ENCODE measurements around the gene TMEM176B.

Gene TMEM176B

DNA sequence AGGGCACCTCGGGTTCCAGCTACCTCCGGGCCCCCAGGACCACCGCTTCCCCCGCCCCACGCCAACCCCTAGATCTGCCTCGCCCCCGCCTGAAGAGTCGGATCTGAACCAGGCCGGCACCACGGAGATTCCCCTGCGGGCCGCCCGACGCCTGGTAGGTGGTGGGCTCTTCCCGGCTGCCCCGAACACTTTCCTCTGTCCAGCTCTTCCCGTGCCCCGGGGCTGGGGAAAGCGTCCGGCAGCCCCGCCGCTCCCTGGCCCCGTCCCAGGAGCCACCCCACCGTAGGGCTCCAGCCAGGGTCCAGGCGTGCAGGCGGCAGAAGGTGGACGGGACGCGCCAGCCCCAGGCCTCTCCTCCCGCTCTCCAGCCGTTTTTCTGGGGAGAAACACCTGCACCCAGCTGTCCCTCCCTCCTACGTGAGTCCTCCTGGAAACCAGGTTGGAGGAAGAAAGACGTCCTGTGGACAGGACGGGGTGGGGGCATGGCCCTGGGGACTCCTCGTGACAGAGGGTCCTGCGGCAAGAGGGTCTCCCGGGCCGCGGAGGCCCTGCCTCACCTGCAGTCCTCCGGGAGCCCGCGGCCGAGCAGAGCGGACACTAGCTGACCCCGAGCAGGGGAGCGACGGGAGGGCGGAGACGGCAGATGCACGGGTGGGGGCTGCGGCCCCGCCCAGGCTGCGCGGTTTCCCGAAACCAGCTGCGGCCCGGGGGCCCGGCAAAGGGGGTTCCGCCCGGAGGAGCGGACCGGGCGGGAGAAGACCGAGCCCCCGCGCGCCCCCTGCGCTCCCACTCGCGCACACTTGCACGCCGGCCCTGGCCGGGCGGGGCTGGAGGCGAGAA lies at the start of gene TMEM176B:
Gene TMEM176B, minus strand, starts transcription at position 624 of the 840 bp plus-strand sequence. CDS start 3,795 bp downstream, outside the sequence.
- H3K9ac ChIP-seq (ENCODE audit: low read depth, low read length), result no peak within 1 kb of the TSS
- H3K27me3 ChIP-seq (ENCODE audit: control insufficient read depth, insufficient read depth, low read length), result peaks cover 62% of the 10 kb centered on the region
- no peaks in the 10 kb centered on the region for H3K4me1 ChIP-seq (ENCODE audit: control insufficient read depth, insufficient read depth, low read length)
- H3K36me3 ChIP-seq (ENCODE audit: control insufficient read depth, insufficient read depth, low read length), result no peaks in the 10 kb centered on the region
- peak within 1 kb of the TSS; percentile 65 for H3K4me3 ChIP-seq (ENCODE audit: low read depth, low read length)
- no peaks in the 10 kb centered on the region for H3K9me3 ChIP-seq (ENCODE audit: control insufficient read depth, insufficient read depth, low read length)

DNA sequence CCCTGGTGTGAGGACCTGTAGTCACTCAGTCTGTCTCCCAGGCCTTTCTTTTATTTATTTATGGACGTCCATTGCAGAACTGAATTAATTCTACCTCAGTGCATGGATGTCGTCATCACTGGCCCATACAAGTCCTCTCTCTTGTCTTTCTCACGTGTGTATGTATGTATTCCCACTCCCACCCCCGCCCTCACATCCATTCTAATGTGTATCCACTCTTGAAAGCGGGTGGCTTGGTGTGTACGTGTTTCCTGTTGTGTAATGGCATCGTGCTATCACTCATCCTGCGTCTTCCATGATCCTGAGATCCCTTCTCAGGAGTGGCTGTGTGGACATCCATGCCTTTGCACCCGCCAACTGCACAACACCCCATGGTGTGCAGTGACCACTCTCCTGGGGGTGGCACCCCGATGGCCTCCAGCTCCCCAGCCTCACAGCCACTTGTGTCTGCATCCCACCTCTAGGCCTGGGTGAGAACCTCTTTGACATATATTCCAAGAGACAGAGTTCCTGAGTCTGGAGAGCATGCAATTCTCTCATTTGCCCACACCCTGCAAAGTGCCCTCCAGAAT lies 49.1 kb upstream of the TMEM176B start:
- H3K4me1 ChIP-seq (ENCODE audit: control insufficient read depth, insufficient read depth, low read length), result no peaks in the 10 kb centered on the region
- no peaks in the 10 kb centered on the region for H3K36me3 ChIP-seq (ENCODE audit: control insufficient read depth, insufficient read depth, low read length)
- H3K27me3 ChIP-seq (ENCODE audit: control insufficient read depth, insufficient read depth, low read length), result no peaks in the 10 kb centered on the region
- H3K9ac ChIP-seq (ENCODE audit: low read depth, low read length), result no peak overlapping the region
- H3K9me3 ChIP-seq (ENCODE audit: control insufficient read depth, insufficient read depth, low read length), result no peaks in the 10 kb centered on the region
- no peak overlapping the region for H3K4me3 ChIP-seq (ENCODE audit: low read depth, low read length)

DNA sequence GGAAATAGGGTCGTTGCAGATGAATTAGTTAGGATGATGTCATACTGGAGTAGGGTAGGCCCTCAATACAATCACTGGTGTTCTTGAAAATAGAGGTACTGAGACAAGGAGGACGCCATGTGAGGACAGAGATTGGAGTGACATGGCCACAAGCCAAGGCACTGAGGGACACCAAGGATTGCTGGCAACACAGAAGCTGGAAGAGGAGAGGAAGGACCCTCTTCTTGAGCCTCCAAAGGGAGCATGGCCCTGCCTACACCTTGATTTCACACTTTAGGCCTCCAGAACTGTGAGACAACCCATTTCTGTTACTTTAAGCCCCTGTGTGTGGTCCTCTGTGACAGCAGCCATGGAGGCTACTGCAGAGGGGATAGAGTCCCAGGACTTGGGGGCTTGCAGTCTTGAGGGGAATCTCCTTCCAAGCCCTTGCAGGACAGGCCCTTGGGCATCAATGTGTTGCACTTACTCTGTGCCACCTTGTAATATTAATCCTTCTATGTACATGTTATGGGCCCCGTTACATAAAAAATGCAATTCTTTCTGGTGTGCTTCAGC lies 48.5 kb upstream of the TMEM176B start:
- Histone ChIP-seq H3K27me3 (ENCODE audit: control insufficient read depth, insufficient read depth, low read length) (no peaks in the 10 kb centered on the region), H3K9ac (ENCODE audit: low read depth, low read length) (no peak overlapping the region), H3K9me3 (ENCODE audit: control insufficient read depth, insufficient read depth, low read length) (no peaks in the 10 kb centered on the region), H3K36me3 (ENCODE audit: control insufficient read depth, insufficient read depth, low read length) (no peaks in the 10 kb centered on the region), H3K4me1 (ENCODE audit: control insufficient read depth, insufficient read depth, low read length) (no peaks in the 10 kb centered on the region), H3K4me3 (ENCODE audit: low read depth, low read length) (no peak overlapping the region)

DNA sequence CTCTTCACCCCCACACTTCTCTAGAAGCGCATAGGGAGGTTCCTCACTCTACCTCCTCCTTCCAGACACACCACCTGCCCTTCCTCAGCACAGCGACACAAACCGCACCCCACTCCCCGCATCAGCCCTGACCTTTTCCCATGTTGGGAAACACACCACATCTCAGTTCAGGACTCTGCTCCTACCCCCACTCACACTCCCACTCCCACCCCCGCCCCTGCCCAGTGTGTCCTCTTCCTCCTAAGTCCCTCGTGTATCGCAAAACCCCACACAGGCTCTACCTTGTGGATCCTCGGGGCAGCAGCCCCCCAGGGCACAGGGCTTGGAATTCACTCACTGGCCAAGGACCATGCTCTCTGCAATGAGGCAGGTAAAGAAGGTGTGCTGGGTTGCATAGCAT lies 47.9 kb upstream of the TMEM176B start:
- Histone ChIP-seq H3K9me3 (ENCODE audit: control insufficient read depth, insufficient read depth, low read length) (no peaks in the 10 kb centered on the region), H3K4me1 (ENCODE audit: control insufficient read depth, insufficient read depth, low read length) (no peaks in the 10 kb centered on the region), H3K27me3 (ENCODE audit: control insufficient read depth, insufficient read depth, low read length) (no peaks in the 10 kb centered on the region), H3K4me3 (ENCODE audit: low read depth, low read length) (no peak overlapping the region), H3K36me3 (ENCODE audit: control insufficient read depth, insufficient read depth, low read length) (no peaks in the 10 kb centered on the region), H3K9ac (ENCODE audit: low read depth, low read length) (no peak overlapping the region)

DNA sequence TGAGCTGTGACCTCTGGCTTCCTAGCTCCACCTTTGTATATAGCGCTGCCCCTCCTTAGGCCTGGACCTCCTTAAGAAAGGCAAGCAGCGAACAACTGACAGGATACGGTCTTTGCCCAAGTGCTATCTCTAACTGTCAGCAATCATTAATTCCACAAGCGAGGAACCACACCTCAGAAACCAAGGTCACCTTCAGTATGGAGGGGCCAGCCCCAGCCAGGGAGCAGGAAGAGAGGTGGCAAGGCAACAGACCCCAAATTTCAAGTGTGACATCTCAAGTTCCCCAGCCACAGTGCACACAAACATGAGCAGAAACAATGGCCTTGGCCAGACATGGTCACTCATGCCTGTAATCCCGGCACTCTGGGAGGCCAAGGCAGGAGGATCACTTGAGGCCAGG lies 47.4 kb upstream of the TMEM176B start:
- Histone ChIP-seq H3K9me3 (ENCODE audit: control insufficient read depth, insufficient read depth, low read length) (no peaks in the 10 kb centered on the region), H3K36me3 (ENCODE audit: control insufficient read depth, insufficient read depth, low read length) (no peaks in the 10 kb centered on the region), H3K4me3 (ENCODE audit: low read depth, low read length) (no peak overlapping the region), H3K9ac (ENCODE audit: low read depth, low read length) (no peak overlapping the region), H3K27me3 (ENCODE audit: control insufficient read depth, insufficient read depth, low read length) (no peaks in the 10 kb centered on the region), H3K4me1 (ENCODE audit: control insufficient read depth, insufficient read depth, low read length) (no peaks in the 10 kb centered on the region)

DNA sequence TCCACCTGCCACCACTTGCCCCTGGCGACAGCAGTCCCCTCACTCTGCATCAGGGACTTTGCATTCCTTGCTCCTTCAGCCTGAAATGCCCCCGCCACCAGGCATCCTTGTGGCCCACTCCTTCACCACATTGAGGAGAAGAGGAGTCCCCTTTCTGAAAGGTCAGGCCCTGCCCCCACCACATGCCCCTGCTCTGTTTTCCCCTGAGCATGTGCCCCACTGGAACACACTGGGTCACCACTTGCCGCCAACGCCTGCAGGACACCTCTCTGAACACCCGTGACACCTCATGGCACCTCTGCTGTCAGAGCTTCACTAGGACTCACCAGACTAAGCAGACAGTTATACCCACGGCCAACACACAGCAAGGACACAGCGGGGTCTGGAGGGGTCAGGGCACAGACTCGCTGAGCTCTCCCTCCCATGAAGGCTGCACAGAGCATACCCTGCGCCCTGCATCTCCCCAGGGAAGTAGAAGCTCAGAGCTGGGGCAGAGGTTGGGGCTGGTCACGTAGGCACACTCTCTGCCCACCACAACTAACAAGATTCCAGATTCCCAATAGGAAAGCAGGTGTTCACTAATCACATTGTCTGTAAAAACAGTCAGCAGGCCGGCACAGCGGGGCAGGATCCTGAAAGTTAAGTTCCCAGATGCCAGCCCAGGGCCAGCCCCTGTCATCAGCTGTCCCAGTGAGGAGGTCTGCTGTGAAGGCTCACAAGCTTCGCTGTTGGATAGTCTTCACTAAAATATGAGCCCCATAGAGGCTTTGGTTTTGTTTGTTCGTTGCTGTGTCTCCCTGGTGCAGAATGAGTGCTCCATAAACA lies 46.3 kb upstream of the TMEM176B start:
- no peaks in the 10 kb centered on the region for H3K4me1 ChIP-seq (ENCODE audit: control insufficient read depth, insufficient read depth, low read length)
- H3K9ac ChIP-seq (ENCODE audit: low read depth, low read length), result no peak overlapping the region
- no peaks in the 10 kb centered on the region for H3K36me3 ChIP-seq (ENCODE audit: control insufficient read depth, insufficient read depth, low read length)
- H3K4me3 ChIP-seq (ENCODE audit: low read depth, low read length), result no peak overlapping the region
- no peaks in the 10 kb centered on the region for H3K27me3 ChIP-seq (ENCODE audit: control insufficient read depth, insufficient read depth, low read length)
- no peaks in the 10 kb centered on the region for H3K9me3 ChIP-seq (ENCODE audit: control insufficient read depth, insufficient read depth, low read length)

DNA sequence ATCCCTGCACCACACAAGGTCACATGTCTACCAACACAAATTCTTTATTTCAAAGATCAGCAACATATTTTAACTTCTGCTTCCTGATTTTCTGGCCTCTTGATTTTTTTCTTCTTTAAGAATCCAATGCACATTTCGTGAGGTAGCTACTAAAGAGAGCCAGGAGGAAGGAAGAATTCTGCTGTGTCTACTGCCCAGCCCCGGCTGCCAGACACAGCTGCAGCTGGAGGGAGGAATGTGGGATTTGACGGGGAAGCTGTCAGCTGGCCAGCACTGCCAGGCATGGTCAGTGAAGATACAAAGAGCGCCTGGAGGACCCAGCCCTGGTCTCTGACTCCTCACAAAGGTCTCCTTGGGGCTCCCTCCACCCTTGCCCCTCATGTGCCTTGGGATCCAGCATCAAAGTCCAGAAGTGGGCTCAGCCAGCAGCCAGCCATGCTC lies 45.3 kb upstream of the TMEM176B start:
- H3K36me3 ChIP-seq (ENCODE audit: control insufficient read depth, insufficient read depth, low read length), result no peaks in the 10 kb centered on the region
- H3K9me3 ChIP-seq (ENCODE audit: control insufficient read depth, insufficient read depth, low read length), result no peaks in the 10 kb centered on the region
- H3K4me1 ChIP-seq (ENCODE audit: control insufficient read depth, insufficient read depth, low read length), result no peaks in the 10 kb centered on the region
- no peak overlapping the region for H3K4me3 ChIP-seq (ENCODE audit: low read depth, low read length)
- H3K9ac ChIP-seq (ENCODE audit: low read depth, low read length), result no peak overlapping the region
- no peaks in the 10 kb centered on the region for H3K27me3 ChIP-seq (ENCODE audit: control insufficient read depth, insufficient read depth, low read length)

DNA sequence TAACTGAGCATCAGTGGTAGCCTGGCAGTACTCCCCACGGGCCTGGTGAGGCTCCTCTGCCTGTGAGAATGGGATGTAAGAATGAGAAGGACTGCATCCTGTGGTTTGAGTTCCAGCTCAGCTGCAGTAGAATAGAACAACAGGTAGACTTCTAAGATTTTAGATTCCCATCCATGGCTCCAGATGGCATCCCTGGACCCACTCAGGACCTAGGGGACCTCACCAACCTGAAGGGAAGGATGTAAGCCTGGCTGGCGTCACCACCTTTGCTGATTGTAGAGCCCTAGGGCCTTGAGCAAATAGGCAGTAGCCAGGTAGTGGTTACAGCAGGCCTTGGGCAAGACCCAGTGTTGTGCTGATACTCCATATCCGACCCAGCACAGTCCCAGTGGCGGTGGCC lies 42.6 kb upstream of the TMEM176B start:
- Histone ChIP-seq H3K36me3 (ENCODE audit: control insufficient read depth, insufficient read depth, low read length) (no peaks in the 10 kb centered on the region), H3K9ac (ENCODE audit: low read depth, low read length) (no peak overlapping the region), H3K9me3 (ENCODE audit: control insufficient read depth, insufficient read depth, low read length) (no peaks in the 10 kb centered on the region), H3K27me3 (ENCODE audit: control insufficient read depth, insufficient read depth, low read length) (no peaks in the 10 kb centered on the region), H3K4me3 (ENCODE audit: low read depth, low read length) (no peak overlapping the region), H3K4me1 (ENCODE audit: control insufficient read depth, insufficient read depth, low read length) (no peaks in the 10 kb centered on the region)

DNA sequence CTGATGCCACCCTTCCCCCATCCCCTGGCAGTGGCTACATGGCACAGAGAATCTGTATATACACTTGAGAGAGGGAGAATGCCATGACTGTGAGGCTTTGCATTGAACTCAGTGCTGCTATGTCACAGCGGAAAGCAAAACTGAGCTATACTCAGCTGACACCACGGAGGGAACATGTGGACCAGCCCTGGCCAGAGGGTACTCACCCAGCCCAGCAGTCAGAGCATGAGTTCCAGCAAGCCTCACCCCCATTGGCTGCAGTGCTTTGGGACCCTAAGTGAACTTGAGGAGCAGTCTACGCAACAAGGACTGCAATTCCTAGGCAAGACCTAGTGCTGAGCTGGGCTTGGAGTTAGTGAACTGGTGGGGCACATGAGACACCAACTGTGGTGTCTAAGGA lies 41.9 kb upstream of the TMEM176B start:
- no peak overlapping the region for H3K9ac ChIP-seq (ENCODE audit: low read depth, low read length)
- no peaks in the 10 kb centered on the region for H3K9me3 ChIP-seq (ENCODE audit: control insufficient read depth, insufficient read depth, low read length)
- no peaks in the 10 kb centered on the region for H3K27me3 ChIP-seq (ENCODE audit: control insufficient read depth, insufficient read depth, low read length)
- no peak overlapping the region for H3K4me3 ChIP-seq (ENCODE audit: low read depth, low read length)
- H3K36me3 ChIP-seq (ENCODE audit: control insufficient read depth, insufficient read depth, low read length), result no peaks in the 10 kb centered on the region
- no peaks in the 10 kb centered on the region for H3K4me1 ChIP-seq (ENCODE audit: control insufficient read depth, insufficient read depth, low read length)

DNA sequence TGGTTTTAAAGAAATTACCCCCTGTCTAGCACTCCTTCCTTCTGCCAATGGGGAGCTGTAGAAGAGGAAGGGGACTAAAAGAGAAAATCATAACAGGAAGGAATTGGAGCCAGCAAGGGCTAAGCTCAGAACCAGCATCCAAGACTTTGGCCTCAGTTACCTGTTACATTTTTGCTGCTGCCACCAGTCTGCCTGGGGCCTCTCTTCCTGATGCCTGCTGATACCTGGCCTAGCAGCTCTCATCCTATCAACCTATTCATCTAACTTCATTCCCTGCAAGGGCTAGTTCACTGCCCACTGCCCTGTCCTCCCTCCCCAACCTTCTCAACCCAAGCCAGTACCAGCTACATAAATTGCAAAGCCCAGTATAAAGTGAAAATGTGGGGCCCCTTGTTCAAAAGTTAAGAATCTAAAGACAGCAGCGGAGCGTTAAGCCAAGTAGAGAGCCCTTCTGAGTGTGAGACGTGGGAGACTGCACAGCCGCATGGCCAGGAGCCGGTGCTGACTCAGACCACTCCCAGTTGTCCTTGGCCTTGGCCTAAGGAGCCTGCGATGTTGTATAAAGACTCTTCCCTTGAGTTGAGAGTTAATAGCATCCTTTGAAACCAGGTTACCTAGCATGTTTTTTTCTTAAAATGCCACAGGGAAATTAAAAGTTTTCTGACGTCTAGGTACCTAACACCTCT lies 38.9 kb upstream of the TMEM176B start:
- Histone ChIP-seq H3K9ac (ENCODE audit: low read depth, low read length) (no peak overlapping the region), H3K4me3 (ENCODE audit: low read depth, low read length) (no peak overlapping the region), H3K4me1 (ENCODE audit: control insufficient read depth, insufficient read depth, low read length) (no peaks in the 10 kb centered on the region), H3K36me3 (ENCODE audit: control insufficient read depth, insufficient read depth, low read length) (no peaks in the 10 kb centered on the region), H3K9me3 (ENCODE audit: control insufficient read depth, insufficient read depth, low read length) (no peaks in the 10 kb centered on the region), H3K27me3 (ENCODE audit: control insufficient read depth, insufficient read depth, low read length) (no peaks in the 10 kb centered on the region)

DNA sequence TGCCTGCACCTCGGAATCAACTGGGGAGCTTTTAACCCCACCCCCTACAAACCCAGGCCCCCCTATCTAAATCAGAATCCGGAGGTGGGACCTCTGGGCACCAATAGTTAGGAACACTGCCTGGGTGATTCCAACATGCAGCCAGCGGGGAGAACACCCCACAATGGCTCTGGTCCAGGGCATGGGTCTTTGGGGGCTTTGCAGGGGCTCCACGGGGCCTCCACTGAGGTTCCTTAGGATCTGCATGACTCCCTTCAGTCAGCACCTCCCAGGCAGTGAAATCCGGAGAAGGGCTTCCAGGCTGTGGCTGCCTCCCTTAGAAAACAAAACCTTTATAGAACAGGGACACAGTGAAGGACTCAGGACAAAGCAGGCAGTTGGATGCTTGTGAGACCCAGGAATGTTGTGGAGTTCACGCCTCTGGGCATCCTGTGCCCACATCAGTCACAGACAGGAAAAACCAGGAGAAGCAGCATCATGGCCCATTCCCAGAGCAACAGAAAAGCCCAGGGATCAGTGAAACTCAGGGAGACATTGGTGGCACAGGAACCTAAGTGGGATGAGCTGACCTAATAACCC lies 35.6 kb upstream of the TMEM176B start:
- Histone ChIP-seq H3K4me1 (ENCODE audit: control insufficient read depth, insufficient read depth, low read length) (no peaks in the 10 kb centered on the region), H3K27me3 (ENCODE audit: control insufficient read depth, insufficient read depth, low read length) (no peaks in the 10 kb centered on the region), H3K9ac (ENCODE audit: low read depth, low read length) (no peak overlapping the region), H3K36me3 (ENCODE audit: control insufficient read depth, insufficient read depth, low read length) (no peaks in the 10 kb centered on the region), H3K4me3 (ENCODE audit: low read depth, low read length) (no peak overlapping the region), H3K9me3 (ENCODE audit: control insufficient read depth, insufficient read depth, low read length) (no peaks in the 10 kb centered on the region)

Data from iPS-15b (cell line).